ENCODE results near the gene TSPAN3. TPM values are rescaled to one million over a fixed set of nuclear protein-coding genes. Genes with fewer than 3 reads are reported as not detected.

Gene TSPAN3
- total and polyA plus RNA-seq, 3 donors from 2014 or later, result 197 to 226 (median 223) TPM

DNA sequence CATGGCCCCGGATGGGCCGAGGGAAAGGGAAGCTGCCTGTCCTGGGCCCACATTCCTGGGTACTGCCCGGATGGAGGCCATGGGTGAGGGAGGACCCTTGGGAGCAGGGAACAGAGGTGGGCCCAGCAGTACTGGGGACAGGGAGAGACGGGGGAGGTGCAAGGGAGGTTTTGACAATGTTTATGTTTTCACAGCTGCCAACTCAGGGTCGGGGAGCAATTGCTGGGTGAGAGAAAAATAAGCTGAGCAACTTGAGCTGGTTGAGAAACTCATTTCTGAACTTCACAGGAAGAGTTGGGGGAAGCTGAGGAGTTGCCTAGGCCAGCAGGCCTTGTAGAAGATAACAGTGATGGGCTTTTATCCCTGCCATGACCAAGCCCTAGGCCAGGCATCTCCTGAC, 11.1 kb upstream of the TSPAN3 start:
- Histone ChIP-seq H3K27me3 (no peaks in the 10 kb centered on the region), H3K4me1 (peaks cover 8% of the 10 kb centered on the region), H3K4me3 (no peak overlapping the region), H3K9me3 (no peaks in the 10 kb centered on the region), H3K27ac (no peak overlapping the region), H3K36me3 (ENCODE audit: low read depth, missing control alignments) (no peaks in the 10 kb centered on the region)
- TF ChIP-seq, protein P1, sequence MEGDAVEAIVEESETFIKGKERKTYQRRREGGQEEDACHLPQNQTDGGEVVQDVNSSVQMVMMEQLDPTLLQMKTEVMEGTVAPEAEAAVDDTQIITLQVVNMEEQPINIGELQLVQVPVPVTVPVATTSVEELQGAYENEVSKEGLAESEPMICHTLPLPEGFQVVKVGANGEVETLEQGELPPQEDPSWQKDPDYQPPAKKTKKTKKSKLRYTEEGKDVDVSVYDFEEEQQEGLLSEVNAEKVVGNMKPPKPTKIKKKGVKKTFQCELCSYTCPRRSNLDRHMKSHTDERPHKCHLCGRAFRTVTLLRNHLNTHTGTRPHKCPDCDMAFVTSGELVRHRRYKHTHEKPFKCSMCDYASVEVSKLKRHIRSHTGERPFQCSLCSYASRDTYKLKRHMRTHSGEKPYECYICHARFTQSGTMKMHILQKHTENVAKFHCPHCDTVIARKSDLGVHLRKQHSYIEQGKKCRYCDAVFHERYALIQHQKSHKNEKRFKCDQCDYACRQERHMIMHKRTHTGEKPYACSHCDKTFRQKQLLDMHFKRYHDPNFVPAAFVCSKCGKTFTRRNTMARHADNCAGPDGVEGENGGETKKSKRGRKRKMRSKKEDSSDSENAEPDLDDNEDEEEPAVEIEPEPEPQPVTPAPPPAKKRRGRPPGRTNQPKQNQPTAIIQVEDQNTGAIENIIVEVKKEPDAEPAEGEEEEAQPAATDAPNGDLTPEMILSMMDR (IDR thresholded peaks at IDR 0.05), result no peak
- TF ChIP-seq POLR2A (IDR thresholded peaks at IDR 0.05), result no peak
- DNase-seq, result no peak
- 65 to 86% methylated on average over 5 of the region's 5 CpGs for WGBS, 2 donors
- intact Hi-C loops (cut with DNase I; ENCODE audit: low total_unique reads), result no loop called here

GRCh38 chr15:77076323-77076915, 5.5 kb upstream of the TSPAN3 start:
- H3K4me1 ChIP-seq, result no peaks in the 10 kb centered on the region
- TF ChIP-seq, protein P1 (IDR thresholded peaks at IDR 0.05), result no peak
- TF ChIP-seq POLR2A (IDR thresholded peaks at IDR 0.05), result no peak
- H3K9me3 ChIP-seq, result no peaks in the 10 kb centered on the region
- H3K27me3 ChIP-seq, result no peaks in the 10 kb centered on the region
- intact Hi-C loops (cut with DNase I; ENCODE audit: low total_unique reads), result no loop called here
- no peaks in the 10 kb centered on the region for H3K36me3 ChIP-seq (ENCODE audit: low read depth, missing control alignments)
- DNase-seq, result no peak
- no peak overlapping the region for H3K4me3 ChIP-seq
- H3K27ac ChIP-seq, result no peak overlapping the region
- 85 to 87% methylated on average over 4 of the region's 4 CpGs for WGBS, 2 donors

- Histone ChIP-seq H3K4me1 (peaks cover 3% of the 10 kb centered on the region), H3K27me3 (no peaks in the 10 kb centered on the region), H3K27ac (no peak overlapping the region), H3K9me3 (no peaks in the 10 kb centered on the region), H3K4me3 (no peak overlapping the region), H3K36me3 (ENCODE audit: low read depth, missing control alignments) (no peaks in the 10 kb centered on the region)
- no peak for TF ChIP-seq POLR2A (IDR thresholded peaks at IDR 0.05)
- TF ChIP-seq, protein P1 (IDR thresholded peaks at IDR 0.05), result no peak
- 38 to 45% methylated on average over 3 to 9 of the region's 9 CpGs for WGBS, 2 donors
- peak; percentile 32 for DNase-seq
- intact Hi-C loops (cut with DNase I; ENCODE audit: low total_unique reads), result no loop called here
These were observed 4.6 kb upstream of the TSPAN3 start for GRCh38 chr15:77075528-77075927.

DNA sequence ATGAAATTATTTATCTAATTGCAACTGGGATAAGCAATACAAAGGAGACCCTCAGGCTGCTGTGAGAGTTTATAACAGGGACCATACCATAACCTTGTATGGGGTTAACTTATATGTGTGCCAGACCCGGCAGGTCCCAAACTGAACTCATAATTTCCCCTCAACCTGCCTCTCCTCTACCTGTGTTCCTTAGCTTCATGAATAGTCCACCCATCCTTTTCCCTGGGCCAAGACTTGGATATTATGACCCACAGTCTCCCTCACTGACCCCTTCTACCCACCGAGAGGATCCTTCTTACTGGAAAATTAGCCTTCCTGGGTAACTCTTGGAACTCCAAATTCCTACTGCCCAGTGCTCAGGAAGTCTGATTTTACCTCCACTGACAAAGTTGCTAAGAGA, 3.4 kb upstream of the TSPAN3 start:
- Histone ChIP-seq H3K27ac (no peak overlapping the region), H3K36me3 (ENCODE audit: low read depth, missing control alignments) (no peaks in the 10 kb centered on the region), H3K4me1 (peaks cover 9% of the 10 kb centered on the region), H3K4me3 (no peak overlapping the region), H3K9me3 (no peaks in the 10 kb centered on the region), H3K27me3 (no peaks in the 10 kb centered on the region)
- intact Hi-C loops (cut with DNase I; ENCODE audit: low total_unique reads), result no loop called here
- TF ChIP-seq, protein P1 (IDR thresholded peaks at IDR 0.05), result no peak
- TF ChIP-seq POLR2A (IDR thresholded peaks at IDR 0.05), result no peak
- 85 to 88% methylated on average over 2 of the region's 2 CpGs for WGBS, 2 donors
- no peak for DNase-seq
